ENCODE results near the gene GRK2.

Gene GRK2

DNA sequence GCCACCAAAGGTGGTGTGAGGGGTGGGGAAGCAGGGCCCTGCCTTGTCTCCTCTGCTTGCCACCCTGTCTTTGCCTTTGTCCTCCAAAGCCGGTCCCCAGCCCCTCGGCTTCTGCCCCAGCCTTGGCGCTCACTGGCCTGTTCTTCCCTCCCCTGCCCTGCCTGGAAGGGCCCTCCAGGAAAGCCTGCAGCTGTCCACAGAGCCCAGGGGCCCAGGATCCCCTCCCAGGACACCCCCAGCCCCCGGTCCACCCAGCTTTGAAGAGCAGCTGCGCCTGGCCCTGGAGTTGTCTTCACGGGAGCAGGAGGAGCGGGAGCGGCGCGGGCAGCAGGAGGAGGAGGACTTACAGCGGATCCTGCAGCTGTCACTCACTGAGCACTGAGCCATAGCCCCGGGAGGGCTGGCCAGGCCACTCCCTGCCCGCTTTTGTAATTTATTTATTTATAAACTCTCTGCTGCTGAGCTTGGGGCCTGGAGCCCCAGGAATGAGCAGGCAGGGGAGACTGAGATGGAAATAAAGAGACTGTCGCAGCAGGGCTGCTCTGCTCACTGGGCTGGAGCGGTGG is 35.8 kb downstream of the GRK2 start:
- no peak for DNase-seq

DNA sequence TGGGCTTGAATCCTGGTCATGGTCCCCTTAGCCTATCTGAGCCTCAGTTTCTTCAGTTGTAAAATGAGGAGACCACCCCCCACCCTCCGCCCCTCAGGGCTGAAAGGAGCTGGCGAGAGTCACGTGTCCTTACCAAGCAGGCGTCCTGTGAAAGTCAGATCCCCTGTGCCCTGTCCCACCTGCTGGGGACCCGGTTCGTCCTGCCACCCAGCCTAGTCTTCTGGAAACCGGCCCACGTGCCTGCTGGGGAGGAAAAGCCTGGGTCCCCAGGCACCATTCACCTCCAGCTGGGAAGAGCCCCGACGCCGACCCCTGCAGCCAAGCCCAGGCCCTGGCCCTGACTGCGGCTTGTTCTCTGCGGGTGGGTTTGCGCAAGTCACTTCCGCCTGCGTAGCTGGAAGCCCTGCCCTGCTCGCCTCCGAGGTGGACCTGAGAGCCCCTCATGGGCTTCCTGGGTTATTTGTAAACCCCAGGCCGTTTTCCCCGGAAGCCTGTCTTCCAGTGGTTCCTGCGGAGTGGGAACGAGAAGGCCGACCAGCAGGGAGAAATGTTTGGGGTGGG is 36.4 kb downstream of the GRK2 start:
- DNase-seq, result no peak

DNA sequence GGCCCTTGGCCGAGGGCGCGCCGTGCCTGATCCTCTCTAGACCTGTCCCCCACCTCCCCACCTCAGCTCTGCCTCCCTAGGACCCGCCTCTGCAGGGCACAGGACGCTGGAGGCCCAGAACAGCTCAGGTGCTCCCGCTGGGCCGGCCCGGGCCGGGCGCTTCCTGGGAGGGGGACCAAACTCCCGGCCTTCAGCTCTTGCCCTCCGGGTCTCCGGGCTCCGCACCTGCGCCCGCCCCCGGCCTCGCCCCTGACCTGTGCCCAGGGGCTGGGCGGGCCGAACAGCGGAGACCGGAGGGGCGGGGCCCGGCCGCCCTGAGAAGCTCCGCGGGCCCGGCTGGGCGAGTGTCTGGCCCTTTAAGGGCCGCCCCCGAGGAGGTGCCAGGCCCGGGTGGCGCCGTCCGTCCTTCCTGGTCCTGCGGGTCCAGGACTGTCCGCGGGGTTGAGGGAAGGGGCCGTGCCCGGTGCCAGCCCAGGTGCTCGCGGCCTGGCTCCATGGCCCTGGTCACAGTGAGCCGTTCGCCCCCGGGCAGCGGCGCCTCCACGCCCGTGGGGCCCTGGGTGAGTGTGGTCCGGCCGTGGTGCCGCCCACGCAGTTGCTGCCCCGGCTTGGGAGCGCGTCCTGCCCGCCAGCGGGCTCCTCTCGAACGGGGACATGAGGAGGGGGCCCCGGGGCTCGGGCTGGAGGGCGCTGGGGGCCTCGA is 37.0 kb downstream of the GRK2 start, which contains the start of gene SSH3:
TSS of gene SSH3 (plus strand) at position 399 of the 703 bp plus-strand sequence. CDS start at position 495, 96 bp downstream.
- DNase-seq, result no peak

DNA sequence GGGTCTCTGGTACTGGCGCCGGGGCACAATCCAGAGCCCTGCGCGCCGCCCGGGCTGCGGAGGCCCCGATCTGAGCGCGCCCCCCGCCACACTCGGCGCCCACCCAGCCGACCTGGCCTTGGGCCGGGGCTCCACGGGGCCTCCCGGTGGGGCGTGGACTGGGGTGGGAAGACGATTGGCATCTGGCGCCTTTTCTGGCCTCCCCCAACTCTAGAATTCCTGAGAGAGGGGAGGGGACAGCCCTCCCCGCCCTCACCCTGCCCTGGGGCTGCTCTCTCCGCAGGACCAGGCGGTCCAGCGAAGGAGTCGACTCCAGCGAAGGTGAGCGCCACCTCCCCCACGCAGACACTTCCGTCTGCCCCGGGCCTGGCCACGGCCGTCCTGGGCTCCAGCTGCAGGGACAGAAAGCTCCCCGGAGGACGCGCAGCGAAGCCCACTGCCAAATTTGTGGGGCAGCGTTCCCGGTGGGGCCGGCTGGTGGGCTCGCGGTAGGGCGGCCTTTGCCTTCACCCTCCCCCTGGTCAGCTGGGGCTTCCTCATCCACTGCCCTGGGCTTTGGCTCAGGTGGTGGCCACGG is 37.6 kb downstream of the GRK2 start:
- no peak for DNase-seq

DNA sequence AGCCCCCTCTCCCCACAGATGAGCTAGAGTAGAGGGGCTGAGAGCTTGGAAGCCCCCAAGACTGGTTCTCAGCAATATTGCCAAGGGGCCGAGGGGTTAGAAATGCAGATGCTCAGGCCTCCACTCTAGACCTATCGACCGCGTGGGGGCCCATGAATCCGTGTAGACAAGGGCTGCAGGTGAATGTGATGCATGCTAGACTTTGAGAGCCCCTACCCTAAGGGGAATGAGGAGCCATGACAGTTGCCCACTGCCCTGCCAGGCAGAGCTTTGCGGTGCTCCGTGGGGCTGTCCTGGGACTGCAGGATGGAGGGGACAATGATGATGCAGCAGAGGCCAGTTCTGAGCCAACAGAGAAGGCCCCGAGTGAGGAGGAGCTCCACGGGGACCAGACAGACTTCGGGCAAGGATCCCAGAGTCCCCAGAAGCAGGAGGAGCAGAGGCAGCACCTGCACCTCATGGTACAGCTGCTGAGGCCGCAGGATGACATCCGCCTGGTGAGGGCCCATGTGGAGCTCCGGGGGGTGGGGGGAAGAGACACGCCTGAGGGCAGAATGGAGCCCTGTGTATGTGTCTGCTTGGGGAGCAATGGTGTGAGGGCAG is 38.3 kb downstream of the GRK2 start:
- no peak for DNase-seq

DNA sequence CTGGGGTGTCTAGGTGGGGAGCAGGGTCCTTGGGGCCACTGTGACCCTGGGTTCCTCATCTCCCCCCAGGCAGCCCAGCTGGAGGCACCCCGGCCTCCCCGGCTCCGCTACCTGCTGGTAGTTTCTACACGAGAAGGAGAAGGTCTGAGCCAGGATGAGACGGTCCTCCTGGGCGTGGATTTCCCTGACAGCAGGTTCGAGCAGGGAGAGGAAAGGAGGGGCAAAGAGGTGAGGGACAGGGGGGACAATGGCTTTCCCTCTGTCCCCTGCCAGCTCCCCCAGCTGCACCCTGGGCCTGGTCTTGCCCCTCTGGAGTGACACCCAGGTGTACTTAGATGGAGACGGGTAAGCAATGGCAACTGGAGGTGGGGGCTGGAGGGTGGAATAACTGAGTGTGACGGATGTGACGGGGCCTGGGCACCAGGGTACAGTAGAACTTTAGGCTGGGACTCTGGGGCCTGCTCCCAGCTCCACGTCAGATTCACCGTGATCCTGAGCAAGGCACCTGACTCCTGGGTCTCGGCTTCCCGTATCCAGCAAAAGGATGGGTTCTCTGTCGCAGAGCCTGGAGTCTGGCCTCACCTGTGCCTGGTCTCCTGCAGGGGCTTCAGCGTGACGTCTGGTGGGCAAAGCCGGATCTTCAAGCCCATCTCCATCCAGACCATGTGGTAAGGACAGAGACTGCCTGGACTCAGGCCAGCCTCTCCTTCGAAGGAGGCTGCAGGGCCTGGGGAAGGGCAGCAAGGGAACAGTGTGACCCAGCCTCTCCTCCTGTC is 40.7 kb downstream of the GRK2 start:
- DNase-seq, result no peak

DNA sequence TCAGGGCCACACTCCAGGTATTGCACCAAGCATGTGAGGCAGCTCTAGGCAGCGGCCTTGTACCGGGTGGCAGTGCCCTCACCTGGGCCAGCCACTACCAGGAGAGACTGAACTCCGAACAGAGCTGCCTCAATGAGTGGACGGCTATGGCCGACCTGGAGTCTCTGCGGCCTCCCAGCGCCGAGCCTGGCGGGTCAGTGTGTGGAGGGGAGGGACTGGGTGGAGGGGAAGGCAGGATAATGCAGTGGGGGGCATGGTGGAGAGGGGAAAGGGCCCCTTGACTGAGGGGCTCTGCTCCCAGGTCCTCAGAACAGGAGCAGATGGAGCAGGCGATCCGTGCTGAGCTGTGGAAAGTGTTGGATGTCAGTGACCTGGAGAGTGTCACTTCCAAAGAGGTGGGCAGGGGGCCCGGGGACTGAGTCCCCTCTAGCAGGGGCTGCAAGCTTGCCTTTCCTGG is 41.3 kb downstream of the GRK2 start:
- DNase-seq, result no peak

DNA sequence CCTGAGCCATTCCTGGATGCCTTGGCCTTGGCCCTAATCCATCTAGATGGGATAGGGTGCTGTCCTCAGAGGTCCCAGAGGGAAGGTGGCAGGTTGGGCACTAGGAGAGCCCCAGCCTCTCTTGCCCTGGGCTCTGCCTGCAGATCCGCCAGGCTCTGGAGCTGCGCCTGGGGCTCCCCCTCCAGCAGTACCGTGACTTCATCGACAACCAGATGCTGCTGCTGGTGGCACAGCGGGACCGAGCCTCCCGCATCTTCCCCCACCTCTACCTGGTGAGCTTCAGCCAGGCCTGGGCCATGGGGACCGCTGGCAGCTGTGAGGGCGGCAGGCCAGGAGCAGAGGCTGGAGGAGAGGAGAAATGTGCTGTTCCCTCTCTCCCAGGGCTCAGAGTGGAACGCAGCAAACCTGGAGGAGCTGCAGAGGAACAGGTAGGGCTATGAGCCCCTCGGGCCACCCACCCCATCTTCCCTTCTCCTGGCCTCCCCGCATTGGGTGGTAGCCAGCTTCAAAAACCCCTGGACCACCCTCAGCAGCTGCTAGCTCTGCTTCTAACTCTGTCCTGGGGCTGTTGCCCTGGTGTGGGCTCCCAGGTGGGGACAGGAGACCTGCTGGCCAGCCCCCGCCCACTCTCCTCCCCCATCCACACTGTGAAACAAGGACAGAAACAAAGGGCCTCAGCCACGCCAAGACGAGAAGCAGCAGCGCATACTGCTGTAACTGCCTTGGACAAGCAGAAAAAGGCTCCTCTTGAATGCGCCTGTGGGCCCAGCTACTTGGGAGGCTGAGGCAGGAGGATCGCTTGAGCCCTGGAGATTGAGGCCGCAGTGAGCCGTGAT is 42.0 kb downstream of the GRK2 start:
- DNase-seq, result no peak

DNA sequence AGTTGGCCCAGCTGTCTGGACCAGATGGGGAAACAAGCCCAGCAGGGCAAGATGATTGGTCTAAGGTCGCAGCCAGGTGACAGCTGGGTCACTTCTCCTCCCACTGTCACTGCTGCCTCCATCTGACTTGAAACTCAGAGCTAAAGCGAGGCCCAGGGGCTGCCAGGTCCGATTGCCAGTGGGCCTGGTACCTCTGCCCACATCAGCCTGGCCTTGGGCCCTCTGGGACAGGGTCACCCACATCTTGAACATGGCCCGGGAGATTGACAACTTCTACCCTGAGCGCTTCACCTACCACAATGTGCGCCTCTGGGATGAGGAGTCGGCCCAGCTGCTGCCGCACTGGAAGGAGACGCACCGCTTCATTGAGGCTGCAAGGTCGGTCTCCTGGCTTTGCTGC is 42.9 kb downstream of the GRK2 start:
- no peak for DNase-seq

DNA sequence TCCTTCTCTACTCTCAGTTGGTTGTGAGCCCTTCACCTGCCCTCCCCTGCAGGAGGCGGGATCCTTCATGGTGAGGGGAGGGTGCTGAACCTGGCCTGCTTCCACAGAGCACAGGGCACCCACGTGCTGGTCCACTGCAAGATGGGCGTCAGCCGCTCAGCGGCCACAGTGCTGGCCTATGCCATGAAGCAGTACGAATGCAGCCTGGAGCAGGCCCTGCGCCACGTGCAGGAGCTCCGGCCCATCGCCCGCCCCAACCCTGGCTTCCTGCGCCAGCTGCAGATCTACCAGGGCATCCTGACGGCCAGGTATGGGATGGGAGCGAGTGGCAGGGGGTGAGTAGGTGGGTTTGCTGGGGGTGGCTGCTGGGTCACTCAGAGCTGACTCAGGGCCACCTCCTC is 43.4 kb downstream of the GRK2 start:
- DNase-seq, result no peak

DNA sequence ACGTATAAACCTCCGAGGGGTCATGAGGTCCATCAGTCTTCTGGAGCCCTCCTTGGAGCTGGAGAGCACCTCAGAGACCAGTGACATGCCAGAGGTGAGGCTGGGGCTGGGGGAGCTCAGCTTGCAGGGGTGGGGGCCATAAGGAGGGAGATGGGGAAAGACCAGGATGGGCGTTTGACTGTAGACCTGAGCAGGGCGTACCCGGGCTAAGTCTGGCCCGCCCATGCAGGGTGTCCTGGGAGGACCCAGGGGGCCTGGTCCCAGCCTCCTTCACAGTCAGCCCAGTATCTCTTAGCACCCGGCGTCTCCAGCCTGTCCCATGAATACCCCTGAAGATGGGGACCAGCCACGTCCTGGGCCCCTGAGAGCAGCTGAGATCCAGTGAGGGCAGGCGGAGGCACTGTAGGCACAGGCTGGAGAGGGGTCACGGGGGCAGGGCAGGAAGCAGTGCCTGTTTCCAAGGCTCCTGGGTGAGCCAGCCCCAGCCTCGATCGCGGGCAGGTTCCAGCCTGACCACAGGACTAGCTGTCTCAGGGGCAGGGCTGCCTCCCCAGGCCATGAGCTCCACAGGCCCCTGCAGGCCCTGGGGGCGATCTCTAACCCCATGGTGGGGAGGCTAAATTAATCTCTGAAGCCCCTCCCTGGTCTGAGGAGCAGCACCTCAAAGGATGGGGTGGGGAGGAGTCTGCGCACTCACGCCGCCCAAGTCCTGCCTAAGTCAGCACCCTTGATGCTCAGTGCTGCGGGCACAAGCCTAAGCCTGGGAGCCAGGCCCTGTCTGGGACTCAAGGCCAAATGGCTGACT is 44.2 kb downstream of the GRK2 start:
- no peak for DNase-seq

DNA sequence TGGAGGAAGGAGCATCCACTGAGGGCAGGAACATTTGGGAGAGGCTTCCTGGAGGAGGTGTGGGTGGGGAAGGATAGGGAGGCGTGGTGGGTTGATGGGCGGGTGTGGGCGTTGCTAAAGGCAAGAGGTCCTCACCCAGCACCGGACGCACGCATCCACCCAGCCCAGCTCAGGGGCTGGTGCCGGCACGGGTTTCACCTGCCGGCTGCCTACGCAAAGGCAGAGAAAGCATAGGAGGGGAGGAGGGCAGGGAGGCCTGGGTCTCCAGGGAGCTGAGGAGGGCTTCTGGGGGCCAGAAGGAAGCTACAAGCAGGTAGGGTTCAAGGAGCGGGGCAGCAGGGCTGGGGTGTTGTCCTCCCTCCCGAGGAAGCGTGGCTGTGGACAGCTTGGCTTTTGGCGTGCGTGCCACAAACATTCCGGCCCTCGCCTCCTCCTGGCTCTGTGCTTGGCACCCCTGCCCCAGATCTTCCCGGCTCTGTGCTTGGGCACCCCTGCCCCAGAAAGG is 44.8 kb downstream of the GRK2 start:
- DNase-seq, result no peak

DNA sequence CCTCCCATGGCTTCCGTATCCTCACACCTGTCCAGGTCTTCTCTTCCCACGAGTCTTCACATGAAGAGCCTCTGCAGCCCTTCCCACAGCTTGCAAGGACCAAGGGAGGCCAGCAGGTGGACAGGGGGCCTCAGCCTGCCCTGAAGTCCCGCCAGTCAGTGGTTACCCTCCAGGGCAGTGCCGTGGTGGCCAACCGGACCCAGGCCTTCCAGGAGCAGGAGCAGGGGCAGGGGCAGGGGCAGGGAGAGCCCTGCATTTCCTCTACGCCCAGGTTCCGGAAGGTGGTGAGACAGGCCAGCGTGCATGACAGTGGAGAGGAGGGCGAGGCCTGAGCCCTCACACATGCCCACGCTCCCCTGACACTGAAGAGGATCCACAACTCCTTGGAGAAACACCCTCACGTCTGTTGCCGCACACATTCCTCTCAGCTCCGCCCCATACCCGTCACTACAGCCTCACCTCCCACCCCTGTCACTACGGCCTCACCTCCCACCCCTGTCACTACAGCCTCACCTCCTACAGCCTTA is 45.3 kb downstream of the GRK2 start:
- DNase-seq, result no peak

DNA sequence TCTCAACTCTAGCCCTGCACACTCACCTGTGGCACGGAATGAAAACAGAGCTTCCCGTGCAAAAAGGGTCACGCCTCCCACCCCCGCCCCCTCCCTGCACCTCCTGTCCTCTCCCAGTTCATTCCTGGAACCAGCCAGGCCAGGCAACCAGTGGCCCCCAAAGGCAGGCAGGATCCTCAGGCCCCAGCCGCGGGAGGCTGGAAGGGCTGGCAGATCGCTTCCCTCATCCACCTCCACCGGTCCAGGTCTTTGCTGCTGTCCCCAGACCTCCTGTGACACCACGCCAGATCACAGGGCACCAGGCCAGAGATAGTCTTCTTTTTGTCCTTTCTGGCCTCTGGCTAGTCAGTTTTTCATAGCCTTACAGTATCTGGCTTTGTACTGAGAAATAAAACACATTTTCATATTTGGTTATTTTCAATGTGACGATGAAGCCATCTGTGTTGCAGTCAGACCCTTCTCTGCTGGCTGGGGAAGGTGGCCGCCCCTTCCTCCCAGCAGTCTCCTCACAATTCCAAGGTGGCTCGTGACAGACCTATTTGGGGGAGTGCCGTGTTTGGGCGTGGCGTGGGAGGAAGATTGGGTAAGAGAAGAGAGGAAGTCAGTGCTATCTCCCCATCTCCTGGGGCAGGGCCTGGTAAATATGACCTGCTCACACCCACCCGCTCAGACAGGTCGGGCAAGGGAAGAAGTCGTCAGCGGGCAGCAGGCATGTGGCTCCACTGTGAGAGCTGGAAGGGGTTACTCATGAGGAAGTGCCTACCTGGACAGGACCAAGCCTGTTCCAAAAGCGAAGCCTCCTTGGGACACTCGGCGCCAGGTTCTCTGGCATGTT is 46.1 kb downstream of the GRK2 start:
- DNase-seq, result peak; percentile 51

DNA sequence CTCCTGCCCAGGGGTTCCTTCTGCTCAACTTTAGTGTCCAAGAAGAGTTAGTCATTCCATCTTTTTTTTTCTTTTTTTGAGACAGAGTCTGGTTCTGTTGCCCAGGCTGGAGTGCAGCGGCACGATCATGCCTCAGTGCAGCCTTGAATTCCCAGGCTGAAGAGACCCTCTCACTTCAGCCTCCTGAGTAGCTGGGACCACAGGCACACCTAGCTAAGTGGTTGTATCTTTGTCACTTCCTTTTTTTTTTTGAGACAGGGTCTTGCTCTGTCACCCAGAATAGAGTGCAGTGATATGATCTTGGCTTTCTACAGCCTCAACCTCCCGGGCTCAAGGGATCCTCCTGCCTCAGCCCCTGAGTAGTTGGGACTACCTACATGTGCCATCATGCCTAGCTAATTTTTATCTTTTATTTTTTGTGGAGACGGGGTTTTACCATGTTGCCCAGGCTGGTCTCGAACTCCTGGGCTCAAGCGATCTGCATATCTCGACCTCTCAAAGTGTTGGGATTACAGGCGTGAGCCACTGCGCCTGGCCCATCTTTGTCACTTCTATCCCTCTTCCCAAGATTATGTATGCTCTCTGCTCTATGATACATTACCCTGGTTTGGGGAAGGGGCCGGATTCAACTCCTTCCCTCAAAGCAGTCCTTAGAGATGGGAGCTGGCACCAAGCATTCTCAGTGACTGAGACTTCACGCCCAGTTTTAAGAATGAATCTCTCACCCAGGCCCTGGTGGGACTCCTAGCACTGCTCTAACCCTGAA is 47.0 kb downstream of the GRK2 start:
- no peak for DNase-seq

DNA sequence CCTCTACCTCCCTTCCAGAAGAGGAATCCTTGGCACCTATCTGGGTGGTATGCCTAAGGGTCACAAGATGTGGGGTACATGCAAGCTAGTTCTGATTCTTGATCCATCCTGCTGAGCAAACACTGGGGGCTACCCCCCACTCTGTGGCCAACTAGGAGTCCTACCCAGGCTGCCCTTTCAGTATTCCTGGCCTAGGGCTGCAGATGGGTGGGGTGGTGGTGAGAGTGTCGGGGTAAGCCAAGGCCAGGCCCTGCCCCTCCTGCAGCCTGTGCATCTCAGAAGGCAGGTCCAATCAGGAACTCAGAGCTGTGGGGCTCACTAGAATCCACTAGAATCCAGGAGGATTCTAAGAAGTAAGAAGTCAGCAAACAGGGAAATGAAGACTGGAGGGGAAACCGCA is 47.9 kb downstream of the GRK2 start:
- no peak for DNase-seq

DNA sequence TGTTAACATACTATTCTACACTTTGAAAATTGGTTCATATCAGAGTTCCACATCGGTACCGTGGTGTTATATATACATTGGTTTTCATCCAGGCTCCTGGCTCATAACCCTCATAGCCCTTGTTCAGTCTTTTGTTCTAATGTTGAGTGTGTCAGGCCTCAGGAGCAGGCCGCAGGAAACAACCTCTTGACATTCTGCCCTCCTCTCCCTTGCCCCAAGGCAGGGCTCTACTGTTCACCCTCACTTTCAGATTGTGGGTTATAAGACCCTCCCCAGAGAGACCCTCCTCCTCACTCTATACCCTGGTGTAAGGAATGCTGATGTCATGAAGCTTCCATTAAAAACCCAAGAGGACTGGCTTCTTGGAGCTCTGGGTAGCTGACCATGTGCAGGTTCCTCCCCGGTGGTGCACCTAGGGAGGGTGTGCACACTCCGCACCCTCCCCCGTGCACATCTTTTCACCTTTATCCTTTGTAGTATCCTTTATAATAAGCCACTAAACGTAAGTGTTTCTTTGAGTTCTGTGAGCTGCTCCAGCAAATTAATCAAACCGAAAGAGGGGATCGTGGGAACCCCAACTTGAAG is 49.1 kb downstream of the GRK2 start:
- no peak for DNase-seq

DNA sequence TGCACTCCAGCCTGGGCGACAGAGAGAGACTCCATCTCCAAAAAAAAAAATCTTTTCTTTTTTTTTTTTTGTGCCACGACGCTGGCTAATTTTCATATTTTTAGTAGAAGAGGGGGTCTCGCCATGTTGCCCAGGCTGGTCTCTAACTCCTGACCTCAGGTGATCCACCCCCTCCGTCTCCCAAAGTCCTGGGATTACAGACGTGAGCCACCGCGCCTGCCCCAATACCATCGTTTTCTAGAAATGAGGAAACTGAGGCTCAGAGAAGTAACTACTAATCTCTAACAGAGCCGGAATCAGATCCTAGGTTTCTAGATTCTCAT is 50.6 kb downstream of the GRK2 start:
- DNase-seq, result no peak

Data from activated CD8-positive, alpha-beta memory T cell treated with anti-CD3 and anti-CD28 coated beads, Interleukin-2, amount 50 U/mL, for 4 hours (primary cell).